Esophagus squamous epithelium (tissue), 4 donors: ENCODE results near the gene AP1S2.

Source experiments
- POLR2A ChIP-seq, 4 donors: fragments of 450-650 bp; IDR thresholded peaks; one replicate each; pipeline ENCODE4 v1.6.1; 2017; ENCODE audit warnings: antibody characterized with exemption in 4 of 4, mild to moderate bottlenecking in 4 of 4, moderate library complexity in 3 of 4
- TF ChIP-seq, protein P1 (sequence below), 6 experiments: fragments of 450-650 bp in 4 of 6; fragments of 200-600 bp in 2 of 6; sonication (generic) in 2 of 6; IDR thresholded peaks; one replicate each; pipeline ENCODE4 v1.5.1; 2016 to 2019; ENCODE audit warnings: antibody characterized with exemption in 6 of 6, mild to moderate bottlenecking in 4 of 6, moderate library complexity in 4 of 6

DNA sequence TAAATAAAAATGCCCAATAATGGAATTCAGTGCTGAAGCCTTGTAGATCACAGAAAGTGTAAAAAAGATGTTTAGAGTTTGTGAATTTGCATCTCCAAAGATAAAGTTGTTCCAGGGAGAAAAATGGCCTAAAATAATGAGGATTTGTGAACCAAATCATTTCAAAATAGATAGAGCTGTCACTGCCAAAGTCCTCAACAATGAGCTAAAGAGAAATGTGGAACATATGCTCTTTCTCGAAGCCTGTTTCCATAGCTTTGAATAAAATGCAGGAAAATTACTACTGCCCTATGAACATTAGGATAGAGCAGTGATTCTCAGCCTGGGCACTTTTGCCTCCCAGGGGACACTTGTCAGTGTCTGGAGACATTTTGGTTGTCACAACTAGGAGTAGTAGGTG, 3.4 kb upstream of the AP1S2 start:
- TF ChIP-seq, protein P1, sequence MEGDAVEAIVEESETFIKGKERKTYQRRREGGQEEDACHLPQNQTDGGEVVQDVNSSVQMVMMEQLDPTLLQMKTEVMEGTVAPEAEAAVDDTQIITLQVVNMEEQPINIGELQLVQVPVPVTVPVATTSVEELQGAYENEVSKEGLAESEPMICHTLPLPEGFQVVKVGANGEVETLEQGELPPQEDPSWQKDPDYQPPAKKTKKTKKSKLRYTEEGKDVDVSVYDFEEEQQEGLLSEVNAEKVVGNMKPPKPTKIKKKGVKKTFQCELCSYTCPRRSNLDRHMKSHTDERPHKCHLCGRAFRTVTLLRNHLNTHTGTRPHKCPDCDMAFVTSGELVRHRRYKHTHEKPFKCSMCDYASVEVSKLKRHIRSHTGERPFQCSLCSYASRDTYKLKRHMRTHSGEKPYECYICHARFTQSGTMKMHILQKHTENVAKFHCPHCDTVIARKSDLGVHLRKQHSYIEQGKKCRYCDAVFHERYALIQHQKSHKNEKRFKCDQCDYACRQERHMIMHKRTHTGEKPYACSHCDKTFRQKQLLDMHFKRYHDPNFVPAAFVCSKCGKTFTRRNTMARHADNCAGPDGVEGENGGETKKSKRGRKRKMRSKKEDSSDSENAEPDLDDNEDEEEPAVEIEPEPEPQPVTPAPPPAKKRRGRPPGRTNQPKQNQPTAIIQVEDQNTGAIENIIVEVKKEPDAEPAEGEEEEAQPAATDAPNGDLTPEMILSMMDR (IDR thresholded peaks at IDR 0.05) = no peak
- no peak for TF ChIP-seq POLR2A (IDR thresholded peaks at IDR 0.05)
